GM19043 (cell line): Measurements from ENCODE around the gene PARK7.

ENCODE experiments used
- ATAC-seq: cut with Tn5 transposase; IDR thresholded peaks from one replicate; pipeline ENCODE4 v1.9.1; 2021; ENCODE audit warnings: low read depth; ENCODE audit not compliant: unreplicated experiment

Gene PARK7

GRCh38 chr1:8006037-8006963 lies 44.8 kb downstream of the PARK7 start:
- no peak for ATAC-seq

GRCh38 chr1:8009043-8010002 lies 47.8 kb downstream of the PARK7 start:
- no peak for ATAC-seq

- ATAC-seq: no peak
Observed at GRCh38 chr1:8010080-8010664, 48.7 kb downstream of the PARK7 start.

GRCh38 chr1:8011016-8011415 lies 49.5 kb downstream of the PARK7 start:
- no peak for ATAC-seq

GRCh38 chr1:8011923-8012858 lies 50.7 kb downstream of the PARK7 start:
- no peak for ATAC-seq

GRCh38 chr1:8012955-8013354 lies 51.4 kb downstream of the PARK7 start:
- ATAC-seq: no peak

- ATAC-seq: no peak
Observed at GRCh38 chr1:8013399-8013798, 51.9 kb downstream of the PARK7 start.

- no peak for ATAC-seq
Observed at GRCh38 chr1:8013800-8014199, 52.3 kb downstream of the PARK7 start.

GRCh38 chr1:8014381-8014988 lies 53.0 kb downstream of the PARK7 start:
- ATAC-seq: no peak

GRCh38 chr1:8015036-8015808 lies 53.7 kb downstream of the PARK7 start:
- ATAC-seq: no peak

- no peak for ATAC-seq
Observed at GRCh38 chr1:8015809-8016165, 54.3 kb downstream of the PARK7 start.

GRCh38 chr1:8016210-8016894 lies 54.8 kb downstream of the PARK7 start:
- no peak for ATAC-seq

GRCh38 chr1:8016895-8017241 lies 55.4 kb downstream of the PARK7 start:
- ATAC-seq: no peak

GRCh38 chr1:8017495-8018197 lies 56.1 kb downstream of the PARK7 start:
- ATAC-seq: no peak

GRCh38 chr1:8018492-8019228 lies 57.1 kb downstream of the PARK7 start:
- ATAC-seq: no peak

- ATAC-seq: no peak
Observed at GRCh38 chr1:8019229-8019620, 57.7 kb downstream of the PARK7 start.

- no peak for ATAC-seq
Observed at GRCh38 chr1:8020032-8020431, 58.5 kb downstream of the PARK7 start.
